Neural progenitor cell (in vitro differentiated cells): ENCODE measurements around the gene MTIF2.

ENCODE experiments used
- EZH2 ChIP-seq: fragments of 200-600 bp; sonication (generic); IDR thresholded peaks from 2 replicates; pipeline ENCODE4 v1.6.1; 2017; ENCODE audit warnings: antibody characterized with exemption, mild to moderate bottlenecking, moderate library complexity
- TF ChIP-seq, protein P1 (sequence below): fragments of 200-600 bp; sonication (generic); IDR thresholded peaks from 2 replicates; pipeline ENCODE4 v1.5.1; 2017; ENCODE audit warnings: antibody characterized with exemption, mild to moderate bottlenecking

DNA sequence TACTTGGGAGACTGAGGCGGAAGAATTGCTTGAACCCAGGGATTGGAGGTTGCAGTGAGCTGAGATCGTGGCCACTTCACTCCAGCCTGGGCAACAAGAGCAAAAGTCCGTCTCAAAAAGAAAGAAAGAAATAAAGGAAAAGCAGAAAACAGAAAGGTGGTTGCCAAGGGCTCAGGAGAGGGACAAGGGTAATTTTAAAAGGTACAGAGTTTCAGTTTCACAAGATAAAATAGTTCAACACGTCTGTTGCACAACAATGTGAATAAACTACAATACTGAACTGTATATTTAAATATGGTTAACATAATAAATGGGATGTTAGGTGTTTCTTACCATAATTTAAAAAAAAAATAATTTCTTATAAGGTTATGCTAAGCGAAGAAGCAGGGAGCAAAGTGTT is 23.6 kb downstream of the MTIF2 start:
- TF ChIP-seq, protein P1, sequence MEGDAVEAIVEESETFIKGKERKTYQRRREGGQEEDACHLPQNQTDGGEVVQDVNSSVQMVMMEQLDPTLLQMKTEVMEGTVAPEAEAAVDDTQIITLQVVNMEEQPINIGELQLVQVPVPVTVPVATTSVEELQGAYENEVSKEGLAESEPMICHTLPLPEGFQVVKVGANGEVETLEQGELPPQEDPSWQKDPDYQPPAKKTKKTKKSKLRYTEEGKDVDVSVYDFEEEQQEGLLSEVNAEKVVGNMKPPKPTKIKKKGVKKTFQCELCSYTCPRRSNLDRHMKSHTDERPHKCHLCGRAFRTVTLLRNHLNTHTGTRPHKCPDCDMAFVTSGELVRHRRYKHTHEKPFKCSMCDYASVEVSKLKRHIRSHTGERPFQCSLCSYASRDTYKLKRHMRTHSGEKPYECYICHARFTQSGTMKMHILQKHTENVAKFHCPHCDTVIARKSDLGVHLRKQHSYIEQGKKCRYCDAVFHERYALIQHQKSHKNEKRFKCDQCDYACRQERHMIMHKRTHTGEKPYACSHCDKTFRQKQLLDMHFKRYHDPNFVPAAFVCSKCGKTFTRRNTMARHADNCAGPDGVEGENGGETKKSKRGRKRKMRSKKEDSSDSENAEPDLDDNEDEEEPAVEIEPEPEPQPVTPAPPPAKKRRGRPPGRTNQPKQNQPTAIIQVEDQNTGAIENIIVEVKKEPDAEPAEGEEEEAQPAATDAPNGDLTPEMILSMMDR: no peak
- TF ChIP-seq EZH2: no peak
